Measurements from ENCODE around the gene IRS2. TPM values are rescaled to one million over a fixed set of nuclear protein-coding genes. Genes with fewer than 3 reads are reported as not detected.

The IRS2 gene
- total RNA-seq, 1 donor from 2014 or later: 43.8 TPM

DNA sequence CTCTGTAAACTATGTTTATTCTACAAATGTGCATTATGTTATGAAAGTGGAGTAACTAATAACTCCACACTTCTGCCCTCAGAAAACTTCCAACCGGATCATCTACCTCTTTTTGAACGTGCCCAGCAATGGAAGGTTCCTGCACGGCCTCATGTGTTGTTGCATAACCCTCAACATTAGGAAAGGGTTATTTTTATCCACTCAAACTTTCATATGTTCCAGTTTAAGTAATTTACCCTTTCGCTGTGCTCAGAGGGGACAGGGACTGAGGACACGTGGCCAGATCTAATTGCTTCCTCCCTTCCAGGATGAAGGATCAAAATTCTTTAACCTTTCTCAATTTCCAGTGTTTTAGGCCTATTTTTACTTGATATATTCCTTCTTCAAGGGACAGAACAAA lies 29.6 kb downstream of the IRS2 start:
- intact Hi-C loops (cut with DNase I): no loop called here
- H3K36me3 ChIP-seq: peaks cover 56% of the 10 kb centered on the region
- TF ChIP-seq, protein P1, sequence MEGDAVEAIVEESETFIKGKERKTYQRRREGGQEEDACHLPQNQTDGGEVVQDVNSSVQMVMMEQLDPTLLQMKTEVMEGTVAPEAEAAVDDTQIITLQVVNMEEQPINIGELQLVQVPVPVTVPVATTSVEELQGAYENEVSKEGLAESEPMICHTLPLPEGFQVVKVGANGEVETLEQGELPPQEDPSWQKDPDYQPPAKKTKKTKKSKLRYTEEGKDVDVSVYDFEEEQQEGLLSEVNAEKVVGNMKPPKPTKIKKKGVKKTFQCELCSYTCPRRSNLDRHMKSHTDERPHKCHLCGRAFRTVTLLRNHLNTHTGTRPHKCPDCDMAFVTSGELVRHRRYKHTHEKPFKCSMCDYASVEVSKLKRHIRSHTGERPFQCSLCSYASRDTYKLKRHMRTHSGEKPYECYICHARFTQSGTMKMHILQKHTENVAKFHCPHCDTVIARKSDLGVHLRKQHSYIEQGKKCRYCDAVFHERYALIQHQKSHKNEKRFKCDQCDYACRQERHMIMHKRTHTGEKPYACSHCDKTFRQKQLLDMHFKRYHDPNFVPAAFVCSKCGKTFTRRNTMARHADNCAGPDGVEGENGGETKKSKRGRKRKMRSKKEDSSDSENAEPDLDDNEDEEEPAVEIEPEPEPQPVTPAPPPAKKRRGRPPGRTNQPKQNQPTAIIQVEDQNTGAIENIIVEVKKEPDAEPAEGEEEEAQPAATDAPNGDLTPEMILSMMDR (IDR thresholded peaks at IDR 0.05): no peak
- no peak overlapping the region for H3K4me3 ChIP-seq
- H3K27me3 ChIP-seq: no peaks in the 10 kb centered on the region
- peaks cover 9% of the 10 kb centered on the region for H3K4me1 ChIP-seq
- no peaks in the 10 kb centered on the region for H3K9me3 ChIP-seq
- H3K27ac ChIP-seq: no peak overlapping the region
- peak; percentile 53 for ATAC-seq
- no peak for DNase-seq

- H3K27ac ChIP-seq: no peak overlapping the region
- TF ChIP-seq, protein P1 (IDR thresholded peaks at IDR 0.05): no peak
- intact Hi-C loops (cut with DNase I): no loop called here
- H3K9me3 ChIP-seq: no peaks in the 10 kb centered on the region
- H3K36me3 ChIP-seq: peaks cover 54% of the 10 kb centered on the region
- no peak overlapping the region for H3K4me3 ChIP-seq
- no peak for DNase-seq
- peaks cover 9% of the 10 kb centered on the region for H3K4me1 ChIP-seq
- no peak for ATAC-seq
- no peaks in the 10 kb centered on the region for H3K27me3 ChIP-seq
Measured at GRCh38 chr13:109755997-109756396, 30.4 kb downstream of the IRS2 start.

- TF ChIP-seq, protein P1 (IDR thresholded peaks at IDR 0.05): no peak
- H3K9me3 ChIP-seq: no peaks in the 10 kb centered on the region
- intact Hi-C loops (cut with DNase I): no loop called here
- no peak overlapping the region for H3K4me3 ChIP-seq
- peaks cover 52% of the 10 kb centered on the region for H3K36me3 ChIP-seq
- no peak for ATAC-seq
- H3K4me1 ChIP-seq: peaks cover 9% of the 10 kb centered on the region
- no peak for DNase-seq
- H3K27me3 ChIP-seq: no peaks in the 10 kb centered on the region
- H3K27ac ChIP-seq: no peak overlapping the region
Measured at GRCh38 chr13:109755551-109755950, 30.8 kb downstream of the IRS2 start.

GRCh38 chr13:109751477-109751876 lies 34.9 kb downstream of the IRS2 start:
- H3K36me3 ChIP-seq: peaks cover 44% of the 10 kb centered on the region
- intact Hi-C loops (cut with DNase I): no loop called here
- ATAC-seq (no peak), DNase-seq (no peak)
- no peaks in the 10 kb centered on the region for H3K9me3 ChIP-seq
- H3K4me1 ChIP-seq: peaks cover 2% of the 10 kb centered on the region
- TF ChIP-seq, protein P1 (IDR thresholded peaks at IDR 0.05): no peak
- no peak overlapping the region for H3K27ac ChIP-seq
- no peaks in the 10 kb centered on the region for H3K27me3 ChIP-seq
- H3K4me3 ChIP-seq: no peak overlapping the region

DNA sequence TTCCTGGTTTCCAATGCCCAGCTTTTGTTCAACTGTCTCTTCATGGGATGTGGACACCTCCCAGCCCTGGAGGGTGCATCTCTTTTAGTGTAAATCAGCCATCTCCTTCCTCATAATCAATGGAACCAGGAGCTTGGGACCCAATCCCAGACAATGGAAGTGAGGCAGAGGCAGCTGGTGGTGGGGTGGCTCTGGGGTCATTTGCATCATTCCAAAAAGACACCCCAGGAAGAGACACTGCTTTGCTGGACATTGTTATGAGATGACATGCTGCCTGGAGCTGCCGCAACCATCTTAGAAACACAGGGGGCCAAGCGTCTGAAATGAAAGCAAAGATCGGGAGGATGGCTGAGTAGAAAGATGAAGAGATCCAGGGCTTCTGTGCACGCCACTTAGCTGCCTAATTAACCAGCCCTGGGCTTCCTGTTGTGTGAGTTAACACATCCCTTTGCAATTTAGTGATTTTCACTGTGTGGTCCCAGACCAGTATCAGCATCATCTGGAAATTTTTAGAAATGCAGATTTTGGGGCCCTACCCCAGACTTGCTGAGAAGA lies 36.1 kb downstream of the IRS2 start:
- Histone ChIP-seq H3K4me1 (no peaks in the 10 kb centered on the region), H3K9me3 (no peaks in the 10 kb centered on the region), H3K4me3 (no peak overlapping the region), H3K36me3 (peaks cover 32% of the 10 kb centered on the region), H3K27ac (no peak overlapping the region), H3K27me3 (no peaks in the 10 kb centered on the region)
- DNase-seq: no peak
- no peak for ATAC-seq
- intact Hi-C loops (cut with DNase I): no loop called here
- TF ChIP-seq, protein P1 (IDR thresholded peaks at IDR 0.05): no peak

GRCh38 chr13:109749365-109749764 lies 37.0 kb downstream of the IRS2 start:
- TF ChIP-seq, protein P1 (IDR thresholded peaks at IDR 0.05): no peak
- H3K9me3 ChIP-seq: no peaks in the 10 kb centered on the region
- H3K27me3 ChIP-seq: no peaks in the 10 kb centered on the region
- no peak for DNase-seq
- peaks cover 23% of the 10 kb centered on the region for H3K36me3 ChIP-seq
- H3K4me3 ChIP-seq: no peak overlapping the region
- peaks cover 4% of the 10 kb centered on the region for H3K4me1 ChIP-seq
- ATAC-seq: no peak
- H3K27ac ChIP-seq: no peak overlapping the region
- intact Hi-C loops (cut with DNase I): no loop called here
